Endothelial cell of umbilical vein (primary cell): ENCODE data around the gene ARG1. TPM values are rescaled to one million over a fixed set of nuclear protein-coding genes. Genes with fewer than 3 reads are reported as not detected.

Experiments used
- BruUV-seq: library from RNA; stranded (reverse); fragments of 400-500 nt; replicated peaks from 2 replicates; lab custom pipeline; 2021; lab: Mats Ljungman, UMichigan
- CTCF ChIA-PET: fragments of 300-600, 350-600 bp; sonication (Branson Sonifier 250); formaldehyde crosslinking; loops from one replicate; lab custom pipeline; 2021; ENCODE audit warnings: antibody characterized with exemption, inconsistent platforms; lab: Charles Lee
- POLR2A ChIA-PET: fragments of 300-600, 350-600 bp; sonication (Branson Sonifier 250); formaldehyde crosslinking; loops from one replicate; lab custom pipeline; 2021; ENCODE audit warnings: antibody characterized with exemption, inconsistent platforms; lab: Charles Lee
- DNase-seq: peaks from one replicate; pipeline ENCODE4 v3.0.0-alpha.2; 2011; ENCODE audit warnings: low read depth, low spot score
- FAIRE-seq: peaks from 2 replicates; lab custom pipeline; 2011; peaks lifted over from hg19 to GRCh38; lab: Jason Lieb, UNC
- H2AFZ ChIP-seq: 2 replicates; pipeline ENCODE4 v1.6.0; 2012; ENCODE audit warnings: low read depth, low read length, control low read depth, inconsistent platforms
- H3K27ac ChIP-seq: 2 replicates; pipeline ENCODE4 v1.5.1; 2011; ENCODE audit warnings: low read depth, mild to moderate bottlenecking, control low read depth, low read length, moderate library complexity; ENCODE audit not compliant: insufficient read depth
- H3K27me3 ChIP-seq, 2 experiments: 2 replicates each; pipeline versions ENCODE4 v1.6.0 to v1.6.1; 2011; ENCODE audit warnings: low read length in 2 of 2, mixed read lengths in 1 of 2; ENCODE audit not compliant: control insufficient read depth in 2 of 2, insufficient read depth in 2 of 2
- H3K36me3 ChIP-seq, 2 experiments: 2 replicates in 1 of 2; 3 replicates in 1 of 2; pipeline ENCODE4 v1.5.1; 2011; ENCODE audit warnings: low read length in 2 of 2, mild to moderate bottlenecking in 1 of 2, moderate library complexity in 1 of 2; ENCODE audit not compliant: control insufficient read depth in 2 of 2, insufficient read depth in 2 of 2; ENCODE audit errors: extremely low read depth in 1 of 2
- H3K4me1 ChIP-seq: 3 replicates; pipeline ENCODE4 v1.5.1; 2011; ENCODE audit warnings: mild to moderate bottlenecking, low read length; ENCODE audit not compliant: control insufficient read depth, insufficient read depth; ENCODE audit errors: extremely low read depth
- H3K4me2 ChIP-seq: 2 replicates; pipeline ENCODE4 v1.6.1; 2011; ENCODE audit warnings: low read length, control low read depth, mixed read lengths; ENCODE audit not compliant: insufficient read depth
- H3K4me3 ChIP-seq, 3 experiments: fragments of 200-600 bp in 1 of 3; sonication (generic), shearing (Covaris generic) in 1 of 3; replicated peaks in 1 of 3; 2 replicates each; pipeline ENCODE4 v1.5.1; 2011 to 2016; ENCODE audit warnings: control low read depth in 3 of 3, low read length in 3 of 3, mild to moderate bottlenecking in 2 of 3, inconsistent platforms in 1 of 3, low read depth in 1 of 3, moderate library complexity in 1 of 3; ENCODE audit not compliant: insufficient read depth in 1 of 3
- H3K79me2 ChIP-seq: 2 replicates; pipeline ENCODE4 v1.6.0; 2012; ENCODE audit warnings: low read length, inconsistent platforms; ENCODE audit not compliant: control insufficient read depth, insufficient read depth
- H3K9ac ChIP-seq: replicated peaks from 2 replicates; pipeline ENCODE3; 2011; ENCODE audit warnings: low read length, control low read depth; ENCODE audit not compliant: insufficient read depth; ENCODE audit errors: extremely low read depth
- H3K9me1 ChIP-seq: replicated peaks from 3 replicates; pipeline ENCODE4 v1.6.0; 2011; ENCODE audit warnings: mild to moderate bottlenecking, low read length; ENCODE audit not compliant: control insufficient read depth, insufficient read depth; ENCODE audit errors: extremely low read depth
- H3K9me3 ChIP-seq: replicated peaks from 2 replicates; pipeline ENCODE4 v1.5.1; 2012; ENCODE audit warnings: low read length, inconsistent platforms; ENCODE audit not compliant: control insufficient read depth, insufficient read depth
- H4K20me1 ChIP-seq: replicated peaks from 2 replicates; pipeline ENCODE3; 2011; ENCODE audit warnings: mild to moderate bottlenecking, low read length; ENCODE audit not compliant: control insufficient read depth, insufficient read depth; ENCODE audit errors: extremely low read depth
- CTCF ChIP-seq, 2 donors: IDR thresholded peaks; 1 replicate in 1 of 2; 2 replicates in 1 of 2; pipeline ENCODE4 v1.5.1; 2011; ENCODE audit warnings: low read length in 2 of 2, mild to moderate bottlenecking in 2 of 2, moderate library complexity in 2 of 2, control low read depth in 1 of 2, inconsistent platforms in 1 of 2, low read depth in 1 of 2; ENCODE audit not compliant: insufficient read depth in 1 of 2; ENCODE audit errors: extremely low read depth in 1 of 2
- EZH2 ChIP-seq: IDR thresholded peaks from 2 replicates; pipeline ENCODE4 v1.6.1; 2012; ENCODE audit warnings: borderline replicate concordance, low read depth, mild to moderate bottlenecking, moderate library complexity, low read length, inconsistent platforms; ENCODE audit not compliant: severe bottlenecking
- FOS ChIP-seq: IDR thresholded peaks from 2 replicates; pipeline ENCODE4 v1.6.1; 2011; ENCODE audit warnings: mild to moderate bottlenecking, low read length, moderate library complexity, borderline replicate concordance; ENCODE audit not compliant: insufficient read depth
- GATA2 ChIP-seq: IDR thresholded peaks from 2 replicates; pipeline ENCODE4 v1.7.0; 2011; ENCODE audit warnings: low read depth, mild to moderate bottlenecking, moderate library complexity, mixed read lengths, low read length; ENCODE audit not compliant: insufficient read length, insufficient read depth
- JUN ChIP-seq: IDR thresholded peaks from 2 replicates; pipeline ENCODE4 v1.6.1; 2011; ENCODE audit warnings: borderline replicate concordance, low read depth; ENCODE audit not compliant: insufficient read length, insufficient read depth
- MAX ChIP-seq: IDR thresholded peaks from 2 replicates; pipeline ENCODE4 v1.6.1; 2011; ENCODE audit not compliant: insufficient read depth, insufficient read length
- MYC ChIP-seq: IDR thresholded peaks from one replicate; pipeline ENCODE4 v1.6.1; 2011; ENCODE audit warnings: mild to moderate bottlenecking, low read depth, low read length
- POLR2A ChIP-seq: IDR thresholded peaks from 2 replicates; pipeline ENCODE4 v1.6.1; 2012; ENCODE audit warnings: low read depth, mild to moderate bottlenecking, control low read depth, low read length
- POLR2AphosphoS5 ChIP-seq: IDR thresholded peaks from 2 replicates; pipeline ENCODE4 v1.6.1; 2012; ENCODE audit warnings: low read depth, mild to moderate bottlenecking, control low read depth, low read length, moderate library complexity; ENCODE audit not compliant: insufficient read depth
- dilution Hi-C: fragments of 300-500 bp; cut with MboI; formaldehyde crosslinking; loops from one replicate; pipeline ENCODE4 v1.15.0; 2019; ENCODE audit warnings: low sequenced_read_pairs; ENCODE audit not compliant: extremely low pct_ligation_motif_present
- intact Hi-C: fragments of 100-400 bp; cut with micrococcal nuclease; formaldehyde crosslinking; loops from one replicate; pipeline ENCODE4 v1.10.0; 2022
- polyA plus RNA-seq, 4 experiments: library from polyadenylated mRNA; depleted of rRNA in 3 of 4; stranded (reverse) in 3 of 4; unstranded in 1 of 4; fragments of >200 nt; gene quantifications; 2 replicates each; pipeline versions ENCODE4 v1.2.1 to v1.2.3, GENCODE V29; 2011 to 2012; ENCODE audit warnings: missing spikeins in 1 of 4
- total RNA-seq: library from RNA; stranded (reverse); gene quantifications from 2 replicates; pipeline ENCODE4 v1.2.3, GENCODE V29; 2021

ARG1 gene
- total and polyA plus RNA-seq, 2 donors (not counting 3 experiments of a cell fraction or from before 2014, with no cell fraction given): not detected

- TF ChIP-seq MAX (no peak), EZH2 (no peak), JUN (no peak), FOS (no peak), CTCF (IDR thresholded peaks at IDR 0.05; ENCODE audit: extremely low read depth in 1 of 2, insufficient read depth in 1 of 2, low read depth in 1 of 2, low read length in 2 of 2) (no peak), GATA2 (no peak), MYC (no peak), POLR2A (no peak), POLR2AphosphoS5 (no peak)
- POLR2A ChIA-PET: no interaction called here
- no peaks in the 10 kb centered on the region for H3K36me3 ChIP-seq
- H3K79me2 ChIP-seq: no peaks in the 10 kb centered on the region
- FAIRE-seq (no peak), DNase-seq (no peak)
- no peak overlapping the region for H3K27ac ChIP-seq
- CTCF ChIA-PET: no interaction called here
- H3K27me3 ChIP-seq: no peaks in the 10 kb centered on the region
- no peaks in the 10 kb centered on the region for H4K20me1 ChIP-seq
- H3K4me3 ChIP-seq: no peak overlapping the region
- H3K9me3 ChIP-seq: no peaks in the 10 kb centered on the region
- no peak overlapping the region for H3K9ac ChIP-seq
- no TSS peak for BruUV-seq
- no peak overlapping the region for H2AFZ ChIP-seq
- intact Hi-C loops: no loop called here
- no peaks in the 10 kb centered on the region for H3K9me1 ChIP-seq
- no peak overlapping the region for H3K4me2 ChIP-seq
- no peaks in the 10 kb centered on the region for H3K4me1 ChIP-seq
- dilution Hi-C loops: no loop called here
Observed at GRCh38 chr6:131568726-131569125, 4.3 kb upstream of the ARG1 start.
